GM12864 (cell line): ENCODE measurements around the gene TOMM20.

Source experiments
- DNase-seq: peaks from one replicate; pipeline ENCODE4 v3.0.0-alpha.2; 2011; ENCODE audit warnings: low read depth
- H3K4me3 ChIP-seq: 2 replicates; pipeline ENCODE4 v1.5.1; 2011; ENCODE audit warnings: mild to moderate bottlenecking, low read depth, low read length, control low read depth
- TF ChIP-seq, protein P1 (sequence below): IDR thresholded peaks from 2 replicates; pipeline ENCODE4 v1.5.1; 2011; ENCODE audit warnings: low read depth, mild to moderate bottlenecking, moderate library complexity, low read length, control low read depth, inconsistent platforms; ENCODE audit errors: missing control alignments

The TOMM20 gene

DNA sequence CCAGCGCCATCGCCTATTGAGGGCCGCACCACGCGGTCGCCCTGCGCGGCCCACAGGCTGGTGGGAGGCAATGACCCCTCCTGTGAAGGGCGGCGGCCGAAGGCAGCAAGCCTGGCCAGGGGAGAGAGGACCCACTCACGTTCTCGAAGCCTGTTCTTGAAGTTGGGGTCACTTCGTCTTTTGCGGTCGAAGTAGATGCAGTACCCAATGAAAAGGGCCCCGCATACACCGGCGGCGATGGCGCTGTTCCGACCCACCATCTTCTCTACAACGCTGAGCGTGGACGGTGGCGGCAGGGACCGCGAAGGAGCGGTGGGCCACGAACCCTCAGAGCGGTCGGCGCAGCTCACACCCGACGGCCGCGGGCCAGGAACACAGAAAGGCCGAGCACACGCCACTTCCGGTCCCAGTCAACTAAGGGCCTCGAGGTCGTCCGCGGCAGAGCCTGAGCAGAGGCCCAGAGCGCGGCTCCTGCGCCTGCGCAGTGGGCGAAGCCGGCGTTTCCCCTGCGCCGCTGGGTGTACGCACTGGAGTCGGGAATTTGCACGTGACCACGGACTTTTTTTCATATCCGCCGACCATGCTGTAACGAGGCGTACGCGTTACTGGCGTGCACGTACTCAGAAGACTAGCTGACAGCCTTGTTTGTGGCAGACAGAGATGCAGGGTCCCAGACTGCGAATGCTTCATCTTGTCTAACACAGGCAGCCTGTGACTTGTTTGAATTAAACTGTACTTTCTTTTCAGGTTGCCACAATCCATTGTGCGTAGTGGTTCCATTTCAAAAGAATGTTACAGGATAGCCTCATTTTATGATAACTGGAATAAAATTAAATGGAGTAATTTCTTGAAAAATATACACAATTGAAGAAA is at the start of gene TOMM20:
TOMM20 (minus strand) TSS at position 382 of the 873 bp plus-strand sequence; CDS start at position 260, 122 bp downstream.
- H3K4me3 ChIP-seq = peak within 1 kb of the TSS; percentile 83
- DNase-seq = peak; percentile 93
- TF ChIP-seq, protein P1, sequence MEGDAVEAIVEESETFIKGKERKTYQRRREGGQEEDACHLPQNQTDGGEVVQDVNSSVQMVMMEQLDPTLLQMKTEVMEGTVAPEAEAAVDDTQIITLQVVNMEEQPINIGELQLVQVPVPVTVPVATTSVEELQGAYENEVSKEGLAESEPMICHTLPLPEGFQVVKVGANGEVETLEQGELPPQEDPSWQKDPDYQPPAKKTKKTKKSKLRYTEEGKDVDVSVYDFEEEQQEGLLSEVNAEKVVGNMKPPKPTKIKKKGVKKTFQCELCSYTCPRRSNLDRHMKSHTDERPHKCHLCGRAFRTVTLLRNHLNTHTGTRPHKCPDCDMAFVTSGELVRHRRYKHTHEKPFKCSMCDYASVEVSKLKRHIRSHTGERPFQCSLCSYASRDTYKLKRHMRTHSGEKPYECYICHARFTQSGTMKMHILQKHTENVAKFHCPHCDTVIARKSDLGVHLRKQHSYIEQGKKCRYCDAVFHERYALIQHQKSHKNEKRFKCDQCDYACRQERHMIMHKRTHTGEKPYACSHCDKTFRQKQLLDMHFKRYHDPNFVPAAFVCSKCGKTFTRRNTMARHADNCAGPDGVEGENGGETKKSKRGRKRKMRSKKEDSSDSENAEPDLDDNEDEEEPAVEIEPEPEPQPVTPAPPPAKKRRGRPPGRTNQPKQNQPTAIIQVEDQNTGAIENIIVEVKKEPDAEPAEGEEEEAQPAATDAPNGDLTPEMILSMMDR = peak; percentile 12

DNA sequence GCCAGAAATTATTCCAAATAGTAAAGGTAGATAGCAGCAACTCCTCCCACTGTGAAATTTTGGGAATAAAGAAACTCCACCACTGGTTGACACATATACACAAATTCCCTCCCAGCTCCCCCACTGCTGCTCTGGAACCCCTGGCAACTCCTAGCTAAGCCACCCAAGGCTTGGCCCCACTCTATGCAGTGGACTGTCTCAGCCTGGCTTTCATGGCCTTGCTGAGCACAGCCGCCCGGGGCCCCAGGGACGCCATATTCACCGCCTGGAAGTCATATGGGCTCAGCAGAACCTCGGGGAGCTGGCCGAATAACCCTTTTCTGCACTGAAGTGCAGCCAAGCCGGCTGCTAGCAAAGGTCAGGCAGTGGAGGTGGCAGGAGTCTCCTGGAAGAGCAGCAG is 47.8 kb upstream of the TOMM20 start:
- DNase-seq = no peak
- TF ChIP-seq, protein P1 = no peak
- H3K4me3 ChIP-seq = no peak overlapping the region

DNA sequence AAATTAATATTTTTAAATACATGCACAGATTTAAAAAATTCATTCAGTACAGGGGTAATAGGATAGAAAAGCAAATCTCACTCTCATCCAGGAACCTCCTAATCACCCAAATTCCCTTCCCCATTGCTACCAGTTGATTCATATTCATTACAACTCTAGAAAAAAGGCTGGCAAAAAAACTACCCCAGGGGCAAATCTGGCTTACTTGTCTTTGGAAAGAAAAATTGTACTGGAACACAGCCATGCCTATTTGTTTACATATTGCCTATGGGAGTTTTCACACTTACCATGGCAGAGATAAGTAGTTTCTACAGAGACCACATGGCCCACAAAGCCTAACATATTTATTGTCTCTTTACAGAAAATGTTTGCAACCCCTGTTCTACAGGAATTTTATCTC is 41.3 kb upstream of the TOMM20 start:
- no peak overlapping the region for H3K4me3 ChIP-seq
- TF ChIP-seq, protein P1 = no peak
- DNase-seq = no peak

DNA sequence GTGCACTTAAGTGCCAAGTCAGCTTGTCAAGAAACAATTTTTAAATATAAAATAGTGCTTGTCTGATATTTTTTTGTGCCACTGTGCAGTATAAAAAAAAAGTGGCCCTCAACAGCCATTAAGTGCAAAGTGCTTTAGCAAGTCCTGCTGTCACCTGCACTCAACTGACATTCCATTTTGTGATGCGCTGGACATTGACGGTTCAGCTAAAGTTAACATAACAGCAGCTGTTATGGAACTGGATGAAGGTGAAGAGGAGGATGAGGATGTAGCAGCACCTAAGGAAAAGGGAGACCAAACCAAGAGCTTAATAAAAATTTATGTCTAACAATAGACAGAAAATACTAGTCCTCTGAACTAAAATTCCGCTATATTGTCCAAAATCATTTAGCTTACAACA is 39.7 kb upstream of the TOMM20 start:
- TF ChIP-seq, protein P1 = no peak
- no peak for DNase-seq
- no peak overlapping the region for H3K4me3 ChIP-seq

DNA sequence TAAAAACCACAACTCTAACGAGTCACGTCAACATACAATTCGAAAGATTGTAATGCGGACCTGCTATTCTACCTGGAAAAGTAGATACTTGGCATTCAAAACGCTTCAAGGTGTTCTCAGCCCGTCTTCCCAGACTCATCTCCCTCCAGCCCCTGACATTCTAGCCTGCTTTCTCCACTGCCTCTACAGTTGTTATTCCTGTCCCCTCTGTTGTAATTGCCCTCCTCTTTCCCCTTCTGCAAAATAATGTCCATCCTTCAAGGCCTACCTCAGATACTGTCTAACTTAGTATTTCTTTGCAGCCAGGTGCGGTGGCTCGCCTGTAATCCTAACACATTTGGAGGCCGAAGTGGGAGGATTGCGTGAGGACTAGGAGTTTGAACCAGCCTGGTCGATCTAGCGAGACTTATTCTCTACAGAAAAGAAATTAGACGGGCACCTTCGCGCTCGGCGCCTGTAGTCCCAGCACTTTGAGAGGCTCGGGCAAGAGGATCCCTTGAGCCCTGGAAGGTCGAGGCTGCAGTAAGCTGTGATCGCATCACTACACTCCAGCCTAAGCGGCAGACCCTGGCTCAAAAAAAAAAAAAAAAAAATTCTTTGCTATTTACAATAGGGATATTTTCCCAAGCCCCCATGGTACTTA is 33.2 kb upstream of the TOMM20 start:
- peak overlapping the region; percentile 98 for H3K4me3 ChIP-seq
- TF ChIP-seq, protein P1 = no peak
- DNase-seq = no peak

DNA sequence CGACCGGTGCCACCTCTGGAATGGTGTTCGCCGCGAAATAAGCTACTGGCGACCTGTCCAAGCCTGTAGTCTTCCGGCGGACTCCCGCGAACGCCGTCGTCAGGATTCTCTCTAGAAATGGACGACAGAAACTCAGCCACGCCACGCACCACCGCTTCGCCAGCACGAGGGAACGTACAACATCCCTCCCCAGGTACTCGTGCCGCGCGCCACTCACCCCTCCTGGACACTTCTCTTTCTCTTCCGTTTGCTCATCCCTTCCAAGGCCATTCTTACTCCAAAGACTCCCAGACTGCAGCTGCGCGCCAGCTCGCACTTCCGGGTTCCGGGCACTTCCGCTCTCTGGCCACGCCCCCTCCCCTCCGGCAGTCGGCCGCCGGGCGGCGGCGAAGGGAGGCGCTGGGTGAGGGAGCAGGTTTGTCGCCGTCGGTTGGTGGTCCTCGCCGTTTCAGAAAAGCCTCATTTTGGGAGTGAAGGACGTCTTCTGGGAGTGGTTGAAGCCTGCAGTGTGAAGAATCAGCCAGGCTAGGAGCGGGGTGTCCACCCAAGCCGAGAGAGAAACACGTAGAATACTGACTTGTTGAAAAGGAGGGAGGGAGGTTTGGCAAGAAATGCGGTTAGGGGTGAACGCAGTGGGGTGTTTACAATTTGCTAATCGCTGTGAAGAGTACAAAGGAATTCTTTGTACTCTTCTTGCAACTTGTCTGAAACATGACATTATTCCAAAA is 32.5 kb upstream of the TOMM20 start, which contains the start of gene RBM34:
RBM34 (minus strand) TSS at position 294 of the 728 bp plus-strand sequence; CDS start at position 270, 24 bp downstream.
- DNase-seq = peak; percentile 63
- peak within 1 kb of the TSS; percentile 98 for H3K4me3 ChIP-seq
- TF ChIP-seq, protein P1 = peak; percentile 28
